Measurements from ENCODE around the gene FAM181A. TPM values are rescaled to one million over a fixed set of nuclear protein-coding genes. Genes with fewer than 3 reads are reported as not detected.

The FAM181A gene
- total RNA-seq, 1 experiment from 2014 or later: not detected

GRCh38 chr14:93954516-93954830 is 27.3 kb downstream of the FAM181A start:
- Histone ChIP-seq H4K20me1 (ENCODE audit: control insufficient read depth, insufficient read depth, insufficient read length) (no peaks in the 10 kb centered on the region), H3K79me2 (ENCODE audit: insufficient read depth, low read length) (no peaks in the 10 kb centered on the region), H4K5ac (ENCODE audit: insufficient read length, low read depth, low read length) (no peak overlapping the region), H3K18ac (ENCODE audit: insufficient read length, low read depth, low read length) (no peak overlapping the region), H2BK120ac (ENCODE audit: low read depth, low read length, poor library complexity, severe bottlenecking) (no peak overlapping the region), H3K14ac (ENCODE audit: insufficient read depth, low read length) (no peak overlapping the region; the same call in 1 of the 2 replicates), H2AK5ac (ENCODE audit: insufficient read length, low read length) (no peak overlapping the region), H3K27ac (ENCODE audit: insufficient read length, low read depth, low read length) (no peak overlapping the region), H3T11ph (ENCODE audit: low read length) (no peak overlapping the region), H3K4ac (ENCODE audit: low read depth, low read length) (no peak overlapping the region), H3K27me3 (ENCODE audit: insufficient read depth, low read length) (no peaks in the 10 kb centered on the region), H4K8ac (replicated peaks; ENCODE audit: insufficient read length, low read depth, low read length) (no peak overlapping the region), H3K9ac (ENCODE audit: extremely low read depth, insufficient read length, low read length) (no peak overlapping the region), H2BK15ac (ENCODE audit: low read depth, low read length) (no peak overlapping the region), H2BK20ac (ENCODE audit: low read depth, low read length, poor library complexity, severe bottlenecking) (no peak overlapping the region), H2AFZ (ENCODE audit: low read length) (no peak overlapping the region), H3K4me2 (ENCODE audit: insufficient read depth, insufficient read length, low read length) (no peak overlapping the region), H3K23me2 (ENCODE audit: insufficient read length, low read depth, low read length, poor library complexity, severe bottlenecking) (no peaks in the 10 kb centered on the region), H3K79me1 (ENCODE audit: insufficient read depth, low read depth, low read length, poor library complexity, severe bottlenecking) (no peaks in the 10 kb centered on the region), H3K56ac (ENCODE audit: insufficient read length, low read depth, low read length) (no peak overlapping the region), H3K23ac (ENCODE audit: insufficient read length, low read depth, low read length) (no peak overlapping the region), H2BK5ac (ENCODE audit: insufficient read length, low read length) (no peak overlapping the region), H3K4me1 (ENCODE audit: insufficient read depth, low read length) (no peaks in the 10 kb centered on the region; the same call in 1 of the 2 replicates), H2BK12ac (ENCODE audit: insufficient read length, low read depth, low read length) (no peak overlapping the region), H4K91ac (ENCODE audit: insufficient read length, low read depth, low read length) (no peak overlapping the region), H3K9me3 (ENCODE audit: control insufficient read depth, low read depth, low read length) (no peaks in the 10 kb centered on the region)
- H3K27me3 Mint-ChIP-seq (ENCODE audit: low read depth): no peaks in the 10 kb centered on the region; the same call in none of the 2 replicates
- H3K9me3 Mint-ChIP-seq: no peaks in the 10 kb centered on the region; a peak in 1 of 5 replicates
- no peak for DNase-seq
- peaks cover 33 to 41% of the 10 kb centered on the region in 2 experiments for H3K4me1 Mint-ChIP-seq
- no CpG with 5 or more reads among the region's 4 CpGs for WGBS (ENCODE audit: extremely low coverage, insufficient read length, low lambda C conversion rate)
- H3K36me3 Mint-ChIP-seq (ENCODE audit: insufficient read depth in 1 of 3, low read depth in 3 of 3): no peaks in the 10 kb centered on the region
- TF ChIP-seq CTCF (conservative IDR thresholded peaks at IDR 0.05): no peak
- no peak overlapping the region for H3K4me3 Mint-ChIP-seq
- no peak overlapping the region for H3K27ac Mint-ChIP-seq

All from H9 (cell line).